SK-N-MC (cell line): Measurements from ENCODE around the gene SEC31A.

Experiments used
- DNase-seq: peaks from one replicate; pipeline ENCODE4 v3.0.0-alpha.2; 2011; ENCODE audit warnings: low read depth, low spot score
- H3K27ac ChIP-seq: fragments of 200-600 bp; sonication (generic); 2 replicates; pipeline ENCODE4 v1.5.1; 2016; ENCODE audit warnings: mixed run types
- H3K36me3 ChIP-seq: fragments of 200-600 bp; sonication (generic); 2 replicates; pipeline ENCODE4 v1.6.1; 2017; ENCODE audit warnings: antibody characterized with exemption, low read length, mixed read lengths; ENCODE audit not compliant: insufficient read depth
- H3K4me3 ChIP-seq: fragments of 200-600 bp; sonication (generic); 2 replicates; pipeline ENCODE4 v1.5.1; 2016
- H3K9ac ChIP-seq: fragments of 200-600 bp; sonication (generic); 2 replicates; pipeline ENCODE4 v1.8.0; 2017; ENCODE audit warnings: mixed run types, mixed read lengths; ENCODE audit not compliant: insufficient read length
- H3K9me3 ChIP-seq: fragments of 200-600 bp; sonication (generic); 2 replicates; pipeline ENCODE4 v1.6.1; 2017; ENCODE audit warnings: low read depth, mild to moderate bottlenecking, antibody characterized with exemption, low read length, moderate library complexity, mixed read lengths
- EZH2 ChIP-seq: fragments of 200-600 bp; sonication (generic); IDR thresholded peaks from one replicate; pipeline ENCODE4 v1.6.1; 2017; ENCODE audit warnings: antibody characterized with exemption
- FOXP2 ChIP-seq: optimal IDR thresholded peaks from 2 replicates; pipeline ENCODE3; 2011; ENCODE audit warnings: mild to moderate bottlenecking, moderate library complexity; ENCODE audit not compliant: insufficient read depth; ENCODE audit errors: extremely low read length, control extremely low read depth
- POLR2AphosphoS5 ChIP-seq: IDR thresholded peaks from 2 replicates; pipeline ENCODE4 v1.6.1; 2012; ENCODE audit warnings: mild to moderate bottlenecking, low read depth, low read length, borderline replicate concordance

SEC31A gene

GRCh38 chr4:82782626-82783345 lies 108.2 kb downstream of the SEC31A start:
- no peak for DNase-seq
- H3K36me3 ChIP-seq = no peaks in the 10 kb centered on the region
- H3K27ac ChIP-seq = no peak overlapping the region
- H3K9me3 ChIP-seq = no peaks in the 10 kb centered on the region
- H3K9ac ChIP-seq = no peak overlapping the region
- TF ChIP-seq EZH2 (no peak), POLR2AphosphoS5 (no peak), FOXP2 (no peak)
- H3K4me3 ChIP-seq = no peak overlapping the region

- peak overlapping the region; percentile 50 for H3K4me3 ChIP-seq
- peak; percentile 50 for DNase-seq
- H3K36me3 ChIP-seq = no peaks in the 10 kb centered on the region
- TF ChIP-seq EZH2 (no peak), POLR2AphosphoS5 (no peak), FOXP2 (no peak)
- peak overlapping the region; percentile 91 for H3K27ac ChIP-seq
- H3K9me3 ChIP-seq = no peaks in the 10 kb centered on the region
- H3K9ac ChIP-seq = no peak overlapping the region
These were observed 110.2 kb downstream of the SEC31A start for GRCh38 chr4:82780752-82781231.

GRCh38 chr4:82780170-82780751 lies 110.7 kb downstream of the SEC31A start:
- Histone ChIP-seq H3K9ac (no peak overlapping the region), H3K36me3 (no peaks in the 10 kb centered on the region), H3K9me3 (no peaks in the 10 kb centered on the region), H3K27ac (peak overlapping the region; percentile 91), H3K4me3 (peak overlapping the region; percentile 50; the same call in 1 of the 2 replicates)
- no peak for DNase-seq
- no peak for TF ChIP-seq EZH2

GRCh38 chr4:82779032-82779431 lies 111.9 kb downstream of the SEC31A start:
- no peaks in the 10 kb centered on the region for H3K36me3 ChIP-seq
- H3K9me3 ChIP-seq = no peaks in the 10 kb centered on the region
- TF ChIP-seq POLR2AphosphoS5 = no peak
- no peak for TF ChIP-seq EZH2
- TF ChIP-seq FOXP2 = no peak
- H3K9ac ChIP-seq = no peak overlapping the region
- no peak for DNase-seq
- H3K27ac ChIP-seq = no peak overlapping the region
- H3K4me3 ChIP-seq = no peak overlapping the region

GRCh38 chr4:82777857-82778525 lies 113.0 kb downstream of the SEC31A start:
- DNase-seq = no peak
- Histone ChIP-seq H3K36me3 (no peaks in the 10 kb centered on the region), H3K9me3 (no peaks in the 10 kb centered on the region), H3K4me3 (no peak overlapping the region), H3K9ac (no peak overlapping the region), H3K27ac (no peak overlapping the region)
- no peak for TF ChIP-seq POLR2AphosphoS5
- TF ChIP-seq FOXP2 = no peak

- Histone ChIP-seq H3K9ac (no peak overlapping the region), H3K27ac (no peak overlapping the region), H3K4me3 (no peak overlapping the region), H3K9me3 (no peaks in the 10 kb centered on the region), H3K36me3 (no peaks in the 10 kb centered on the region)
- DNase-seq = no peak
- TF ChIP-seq FOXP2 (no peak), EZH2 (no peak), POLR2AphosphoS5 (no peak)
These were observed 113.9 kb downstream of the SEC31A start for GRCh38 chr4:82776925-82777542.

GRCh38 chr4:82775243-82775642 lies 115.7 kb downstream of the SEC31A start:
- TF ChIP-seq POLR2AphosphoS5 (no peak), FOXP2 (no peak), EZH2 (no peak)
- Histone ChIP-seq H3K36me3 (no peaks in the 10 kb centered on the region), H3K27ac (no peak overlapping the region), H3K4me3 (no peak overlapping the region), H3K9ac (no peak overlapping the region), H3K9me3 (no peaks in the 10 kb centered on the region)
- DNase-seq = no peak

- H3K27ac ChIP-seq = no peak overlapping the region
- no peaks in the 10 kb centered on the region for H3K36me3 ChIP-seq
- H3K4me3 ChIP-seq = no peak overlapping the region
- no peak for DNase-seq
- no peak overlapping the region for H3K9ac ChIP-seq
- TF ChIP-seq POLR2AphosphoS5 (no peak), FOXP2 (no peak), EZH2 (no peak)
- no peaks in the 10 kb centered on the region for H3K9me3 ChIP-seq
These were observed 116.2 kb downstream of the SEC31A start for GRCh38 chr4:82774711-82775171.
